HG03469 (cell line): ENCODE results near the gene M1AP.

ENCODE experiments used
- ATAC-seq: cut with Tn5 transposase; IDR thresholded peaks from one replicate; pipeline ENCODE4 v1.9.1; 2021; ENCODE audit warnings: mild to moderate bottlenecking, moderate library complexity, moderate number of reproducible peaks; ENCODE audit not compliant: unreplicated experiment

The M1AP gene

DNA sequence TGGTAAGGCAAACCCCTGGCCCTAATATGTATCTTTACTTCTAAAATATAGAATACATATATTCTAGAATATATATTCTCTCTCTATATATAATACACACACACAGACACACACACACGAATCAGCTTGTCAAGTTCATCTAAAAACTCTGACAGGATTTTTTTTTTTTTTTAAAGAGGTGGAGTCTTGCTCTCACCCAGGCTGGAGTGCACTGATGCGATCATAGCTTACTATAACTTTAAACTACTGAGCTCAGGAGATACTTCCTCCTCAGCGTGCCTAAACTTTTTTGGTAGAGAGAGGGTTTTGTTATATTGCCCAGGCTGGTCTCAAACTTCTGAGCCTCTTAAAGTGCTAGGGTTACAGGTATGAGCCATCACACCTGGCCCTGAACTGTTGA is 48.5 kb downstream of the M1AP start:
- no peak for ATAC-seq

- no peak for ATAC-seq
These were observed 50.7 kb downstream of the M1AP start for GRCh38 chr2:74597410-74597809.

- ATAC-seq: no peak
These were observed 51.5 kb downstream of the M1AP start for GRCh38 chr2:74596584-74596983.

GRCh38 chr2:74593826-74594772 is 54.0 kb downstream of the M1AP start:
- no peak for ATAC-seq

DNA sequence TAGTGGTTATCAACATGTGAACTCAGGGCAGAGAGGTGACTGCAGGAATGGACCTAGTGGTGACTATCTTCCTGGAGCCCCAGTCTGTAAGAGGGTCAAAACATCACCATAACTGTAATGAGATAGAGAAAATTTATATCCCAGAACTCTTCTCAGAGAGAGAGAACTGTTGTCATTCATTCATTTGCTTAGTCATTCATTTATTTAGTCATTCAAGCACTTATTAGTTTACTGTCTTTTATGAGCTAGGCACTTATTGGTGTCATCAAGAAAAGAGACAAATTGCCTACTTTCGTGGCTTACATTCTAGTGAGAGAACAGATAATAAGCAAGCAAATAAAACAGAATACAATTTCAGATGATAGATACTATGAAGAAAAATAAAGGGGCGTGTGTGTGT is 59.5 kb downstream of the M1AP start:
- no peak for ATAC-seq

- no peak for ATAC-seq
These were observed 60.4 kb downstream of the M1AP start for GRCh38 chr2:74587664-74588277.

GRCh38 chr2:74585406-74586185 is 62.5 kb downstream of the M1AP start:
- no peak for ATAC-seq

- ATAC-seq: no peak
These were observed 64.0 kb downstream of the M1AP start for GRCh38 chr2:74584088-74584645.

- no peak for ATAC-seq
These were observed 64.6 kb downstream of the M1AP start for GRCh38 chr2:74583504-74583903.

GRCh38 chr2:74582184-74582583 is 65.9 kb downstream of the M1AP start:
- ATAC-seq: no peak

DNA sequence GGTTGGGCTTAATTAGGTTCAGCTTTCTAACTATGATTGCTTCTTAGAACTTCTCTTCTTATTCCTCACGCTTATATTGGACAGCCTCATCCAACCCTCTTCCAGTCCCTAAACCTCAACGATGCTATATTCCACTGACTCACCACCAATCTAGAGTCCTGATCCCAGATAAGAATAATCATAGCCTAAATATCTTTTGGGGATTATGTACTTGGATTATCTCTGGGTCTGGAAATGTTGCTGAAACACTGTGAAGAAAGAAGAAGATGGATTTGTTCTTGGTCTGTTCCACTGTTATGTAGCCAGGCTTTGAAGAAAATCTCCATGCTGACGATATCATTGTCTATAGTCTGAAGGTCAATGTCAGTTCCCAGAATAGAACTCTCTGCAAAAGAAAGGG is 66.7 kb downstream of the M1AP start:
- ATAC-seq: no peak

DNA sequence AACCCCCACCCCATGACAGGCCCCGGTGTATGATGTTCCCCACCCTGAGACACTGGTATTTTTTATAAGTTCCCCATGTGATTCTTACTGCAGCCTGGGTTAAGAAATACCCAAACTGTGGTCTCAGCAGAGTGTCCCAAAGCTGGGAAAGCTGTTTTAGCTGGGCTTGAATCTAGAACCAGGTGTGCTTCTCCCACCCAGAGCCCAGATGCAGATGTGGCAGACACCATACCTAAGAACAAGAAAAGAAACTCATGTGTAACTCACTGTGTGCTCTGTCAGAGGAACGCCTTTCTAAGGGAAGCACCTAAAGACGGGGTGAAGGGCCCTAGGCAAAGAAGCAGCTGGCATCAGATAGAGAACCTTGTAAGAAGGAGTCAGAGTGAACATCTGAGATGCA is 69.7 kb downstream of the M1AP start:
- ATAC-seq: no peak

DNA sequence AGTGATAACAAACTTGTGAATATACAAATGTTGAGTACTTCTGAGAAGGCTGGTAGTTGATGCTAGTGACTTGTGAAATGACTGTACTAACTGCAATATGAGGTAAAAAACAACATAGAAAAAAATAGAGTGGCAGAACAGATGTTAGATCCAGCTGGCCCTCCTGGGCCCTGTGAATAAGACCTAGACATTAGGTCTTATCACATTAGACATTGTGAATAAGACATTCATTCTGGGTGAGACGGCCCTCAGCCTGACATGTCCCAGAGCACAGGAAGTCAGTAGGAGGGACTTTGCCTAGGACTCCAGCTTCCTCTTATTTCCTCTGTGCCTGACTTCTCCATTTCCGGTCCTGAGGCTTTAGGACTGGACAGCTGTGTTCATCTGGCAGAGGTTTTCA is 70.7 kb downstream of the M1AP start:
- ATAC-seq: no peak

DNA sequence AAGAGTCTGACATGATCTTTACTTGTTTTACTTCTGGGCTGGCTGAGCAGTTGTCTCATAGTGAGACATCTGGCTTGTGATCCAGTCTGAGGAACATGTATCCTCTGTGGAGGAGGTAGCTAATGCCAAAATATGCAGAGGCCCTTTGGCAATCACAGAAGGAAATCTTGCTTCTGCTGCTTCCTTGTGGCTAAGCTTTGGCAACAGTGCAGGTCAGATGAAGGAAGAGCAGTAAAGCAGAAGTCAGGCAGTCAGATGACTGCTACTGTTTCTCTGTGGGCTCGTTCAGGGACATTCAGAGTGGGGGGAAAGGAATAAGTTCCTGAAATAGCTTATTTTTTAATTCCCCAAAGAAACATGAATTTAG is 71.3 kb downstream of the M1AP start:
- ATAC-seq: no peak

DNA sequence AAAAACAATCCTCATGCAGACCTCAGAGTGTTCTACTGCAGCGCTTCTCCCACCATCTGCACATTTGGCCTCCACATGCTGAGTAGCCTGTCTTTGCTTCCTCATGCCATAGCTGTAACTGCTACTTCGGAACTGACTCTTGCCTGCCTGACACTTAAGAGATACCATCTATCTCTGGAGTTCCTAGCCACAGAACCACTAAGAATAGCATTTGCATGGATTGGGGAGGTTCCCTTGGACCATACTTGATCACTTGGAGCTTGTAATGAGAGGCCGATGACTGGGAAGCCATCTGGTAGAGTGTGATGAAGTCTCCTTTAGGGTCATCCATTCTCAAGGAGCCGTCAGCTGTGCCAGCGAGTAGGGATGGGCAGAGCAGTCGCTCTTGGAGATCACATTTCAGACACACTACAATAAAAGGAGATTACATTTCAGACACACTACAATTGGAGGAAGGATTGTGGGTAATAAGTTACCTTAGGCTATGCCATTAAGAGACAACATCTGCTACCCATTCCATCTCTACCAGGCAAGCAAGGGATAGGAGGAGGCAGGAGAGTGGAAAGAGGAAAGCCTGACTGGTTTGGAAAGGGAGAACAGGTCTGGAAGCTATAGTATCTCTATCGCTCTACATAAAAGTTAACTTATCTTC is 71.8 kb downstream of the M1AP start:
- ATAC-seq: no peak

- ATAC-seq: no peak
These were observed 72.8 kb downstream of the M1AP start for GRCh38 chr2:74575320-74575719.

GRCh38 chr2:74573747-74574562 is 74.2 kb downstream of the M1AP start:
- ATAC-seq: no peak

DNA sequence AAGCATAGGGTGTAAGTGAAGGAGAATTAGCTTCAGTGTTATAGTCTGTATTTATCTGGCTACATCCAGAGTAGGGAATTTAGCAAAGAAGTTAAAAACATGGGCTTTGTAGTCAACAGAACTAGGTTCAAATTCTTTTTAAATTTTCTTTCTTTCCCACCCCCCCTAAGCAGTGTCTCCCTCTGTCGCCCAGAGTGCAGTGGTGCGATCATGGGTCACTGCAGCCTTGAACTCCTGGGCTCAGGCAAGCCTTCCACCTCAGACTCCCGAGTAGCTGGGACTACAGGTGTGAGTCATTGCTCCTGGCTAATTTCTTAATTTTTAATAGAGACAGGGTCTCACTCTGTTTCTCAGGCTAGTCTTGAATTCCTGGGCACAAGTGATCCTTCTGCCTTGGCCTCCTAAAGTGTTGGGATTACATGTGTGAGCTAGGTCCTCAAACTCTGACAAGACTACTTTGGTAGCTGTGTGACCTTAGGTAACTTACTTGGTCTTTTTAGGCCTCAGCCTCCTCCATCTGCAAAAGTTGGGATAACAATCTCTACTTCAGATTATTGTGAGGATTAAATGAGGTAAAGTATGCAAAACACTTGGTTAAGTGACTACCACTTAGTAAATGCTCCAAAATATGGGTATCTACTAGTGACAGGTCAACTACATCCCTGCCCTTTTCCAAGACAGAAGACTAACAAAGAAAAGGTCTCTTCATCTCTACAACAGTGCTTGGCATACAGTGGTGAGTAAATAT is 75.8 kb downstream of the M1AP start:
- no peak for ATAC-seq

DNA sequence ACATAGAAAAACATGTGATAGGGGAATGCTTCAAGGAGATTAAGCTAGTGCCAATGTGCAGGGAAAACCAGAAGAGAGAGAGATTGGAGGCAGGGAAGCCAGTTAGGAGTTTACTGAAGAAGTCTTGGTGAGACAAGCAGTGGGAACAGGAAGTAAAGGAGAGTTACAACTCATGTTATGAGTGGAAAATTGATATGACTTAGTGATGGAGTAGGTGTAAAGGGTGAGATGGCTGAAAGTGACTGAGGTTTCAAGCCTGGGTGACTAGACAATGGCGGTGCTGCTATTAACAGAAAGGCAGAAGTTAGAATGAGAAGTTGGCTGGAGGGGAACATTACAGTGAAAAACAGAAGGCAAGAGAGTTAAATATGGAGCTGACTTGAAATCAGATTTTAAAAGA is 77.1 kb downstream of the M1AP start:
- ATAC-seq: peak; percentile 53
